Epithelial cell of proximal tubule (primary cell): ENCODE data around the gene QRSL1. TPM values are rescaled to one million over a fixed set of nuclear protein-coding genes. Genes with fewer than 3 reads are reported as not detected.

Experiments
- DNase-seq: peaks from one replicate; pipeline ENCODE4 v3.0.0-alpha.2; 2011; ENCODE audit warnings: low read depth
- H3K4me3 ChIP-seq: 2 replicates; pipeline ENCODE4 v1.5.1; 2011; ENCODE audit warnings: low read depth, mild to moderate bottlenecking, low read length
- total RNA-seq: library from RNA; depleted of rRNA; stranded (reverse); fragments of >200 nt; gene quantifications from 2 replicates; pipeline ENCODE4 v1.2.3, GENCODE V29; 2015
- TF ChIP-seq, protein P1 (sequence below): conservative IDR thresholded peaks from 2 replicates; pipeline ENCODE4 v1.5.1; 2012; ENCODE audit warnings: low read depth, mild to moderate bottlenecking, low read length

The QRSL1 gene
- total RNA-seq, 1 donor from 2014 or later, result 6.9 TPM

DNA sequence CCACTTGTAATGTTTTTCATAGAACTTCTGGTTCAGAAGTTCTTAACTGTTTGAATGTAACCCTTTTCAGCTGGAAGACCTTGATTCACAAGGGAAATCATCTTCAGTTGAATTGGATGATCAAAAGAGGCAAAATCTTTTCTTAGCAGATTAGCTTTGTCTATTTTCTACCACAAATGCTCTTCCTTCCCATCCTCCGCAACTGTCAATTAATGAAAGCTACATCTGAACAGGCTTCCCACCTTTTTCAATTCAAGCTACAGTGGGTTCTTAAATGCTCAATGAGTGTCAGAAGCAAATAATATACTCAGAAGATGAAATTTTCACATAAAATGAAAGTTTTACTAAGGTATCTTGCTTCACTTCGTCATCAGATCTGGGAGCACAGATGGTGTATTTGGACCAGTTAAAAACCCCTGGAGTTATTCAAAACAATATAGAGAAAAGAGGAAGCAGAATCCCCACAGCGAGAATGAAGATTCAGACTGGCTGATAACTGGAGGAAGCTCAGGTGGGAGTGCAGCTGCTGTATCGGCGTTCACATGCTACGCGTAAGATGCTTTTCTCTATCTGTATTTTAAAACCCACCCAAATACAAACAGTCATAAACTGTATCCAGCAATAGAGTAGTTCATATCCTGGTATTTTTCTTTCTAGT, 19.4 kb downstream of the QRSL1 start:
- TF ChIP-seq, protein P1, sequence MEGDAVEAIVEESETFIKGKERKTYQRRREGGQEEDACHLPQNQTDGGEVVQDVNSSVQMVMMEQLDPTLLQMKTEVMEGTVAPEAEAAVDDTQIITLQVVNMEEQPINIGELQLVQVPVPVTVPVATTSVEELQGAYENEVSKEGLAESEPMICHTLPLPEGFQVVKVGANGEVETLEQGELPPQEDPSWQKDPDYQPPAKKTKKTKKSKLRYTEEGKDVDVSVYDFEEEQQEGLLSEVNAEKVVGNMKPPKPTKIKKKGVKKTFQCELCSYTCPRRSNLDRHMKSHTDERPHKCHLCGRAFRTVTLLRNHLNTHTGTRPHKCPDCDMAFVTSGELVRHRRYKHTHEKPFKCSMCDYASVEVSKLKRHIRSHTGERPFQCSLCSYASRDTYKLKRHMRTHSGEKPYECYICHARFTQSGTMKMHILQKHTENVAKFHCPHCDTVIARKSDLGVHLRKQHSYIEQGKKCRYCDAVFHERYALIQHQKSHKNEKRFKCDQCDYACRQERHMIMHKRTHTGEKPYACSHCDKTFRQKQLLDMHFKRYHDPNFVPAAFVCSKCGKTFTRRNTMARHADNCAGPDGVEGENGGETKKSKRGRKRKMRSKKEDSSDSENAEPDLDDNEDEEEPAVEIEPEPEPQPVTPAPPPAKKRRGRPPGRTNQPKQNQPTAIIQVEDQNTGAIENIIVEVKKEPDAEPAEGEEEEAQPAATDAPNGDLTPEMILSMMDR, result no peak
- H3K4me3 ChIP-seq, result no peak overlapping the region

DNA sequence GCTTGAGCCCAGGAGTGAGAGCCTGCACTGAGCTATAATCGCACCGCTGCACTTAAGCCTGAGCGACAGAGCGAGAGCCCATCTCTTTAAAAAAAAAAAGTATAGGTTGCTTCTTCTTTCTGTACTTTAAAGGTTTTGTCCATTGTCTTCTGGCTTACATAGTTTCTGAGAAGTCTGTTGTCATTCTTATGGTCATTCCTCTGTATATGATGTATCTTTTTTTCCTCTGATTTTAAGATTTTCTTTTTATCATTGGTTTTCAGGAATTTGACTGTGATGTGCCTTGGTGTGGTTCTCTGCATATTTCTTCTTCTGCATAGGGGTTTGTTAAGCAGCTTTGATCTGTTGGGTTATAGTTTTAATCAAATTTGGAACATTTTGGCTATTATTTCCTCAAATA, 29.1 kb downstream of the QRSL1 start:
- TF ChIP-seq, protein P1, result no peak
- no peak overlapping the region for H3K4me3 ChIP-seq
- DNase-seq, result no peak

More for the DNA sequence above, 19.4 kb downstream of the QRSL1 start:
- DNase-seq, result no peak

DNA sequence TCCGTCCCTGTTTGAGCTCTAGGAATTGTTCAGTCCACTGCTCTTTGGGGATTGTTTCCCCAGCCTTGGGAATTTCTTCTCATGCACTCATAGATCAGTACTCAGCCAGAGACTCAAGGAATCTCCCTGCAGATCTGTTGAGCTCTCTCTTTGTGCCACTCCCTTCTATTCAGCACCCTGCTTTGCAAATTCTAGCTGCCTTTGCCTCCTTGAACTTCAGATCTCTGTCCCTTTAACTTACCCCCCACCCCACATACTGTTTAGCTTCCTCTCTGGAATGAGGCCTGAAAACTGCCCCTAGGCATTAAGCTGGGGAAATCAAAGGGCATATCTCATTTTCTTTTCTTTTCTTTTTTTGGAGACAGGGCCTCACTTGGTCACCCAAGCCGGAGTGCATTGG, 30.5 kb downstream of the QRSL1 start:
- H3K4me3 ChIP-seq, result no peak overlapping the region
- no peak for DNase-seq
- TF ChIP-seq, protein P1, result no peak

DNA sequence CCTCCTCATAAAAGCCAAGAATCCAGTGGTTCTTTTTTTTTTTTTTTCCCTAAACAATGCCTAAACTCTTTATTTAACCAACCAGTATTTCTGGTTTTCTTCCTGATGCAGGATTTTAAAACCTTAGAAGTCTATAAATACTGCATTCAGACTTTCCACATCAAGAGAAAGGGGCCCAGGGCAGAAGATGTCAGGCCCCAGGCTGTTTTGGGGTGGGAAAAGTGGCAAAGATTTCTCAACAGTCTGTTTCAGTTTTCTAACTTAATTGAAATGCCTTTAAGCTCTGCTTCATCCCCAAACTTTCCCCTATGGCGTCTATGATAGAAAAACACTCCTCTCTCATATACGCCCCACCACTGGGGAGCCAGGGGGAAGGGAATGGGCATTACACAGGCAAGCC, 33.1 kb downstream of the QRSL1 start:
- H3K4me3 ChIP-seq, result no peak overlapping the region
- TF ChIP-seq, protein P1, result no peak
- no peak for DNase-seq

DNA sequence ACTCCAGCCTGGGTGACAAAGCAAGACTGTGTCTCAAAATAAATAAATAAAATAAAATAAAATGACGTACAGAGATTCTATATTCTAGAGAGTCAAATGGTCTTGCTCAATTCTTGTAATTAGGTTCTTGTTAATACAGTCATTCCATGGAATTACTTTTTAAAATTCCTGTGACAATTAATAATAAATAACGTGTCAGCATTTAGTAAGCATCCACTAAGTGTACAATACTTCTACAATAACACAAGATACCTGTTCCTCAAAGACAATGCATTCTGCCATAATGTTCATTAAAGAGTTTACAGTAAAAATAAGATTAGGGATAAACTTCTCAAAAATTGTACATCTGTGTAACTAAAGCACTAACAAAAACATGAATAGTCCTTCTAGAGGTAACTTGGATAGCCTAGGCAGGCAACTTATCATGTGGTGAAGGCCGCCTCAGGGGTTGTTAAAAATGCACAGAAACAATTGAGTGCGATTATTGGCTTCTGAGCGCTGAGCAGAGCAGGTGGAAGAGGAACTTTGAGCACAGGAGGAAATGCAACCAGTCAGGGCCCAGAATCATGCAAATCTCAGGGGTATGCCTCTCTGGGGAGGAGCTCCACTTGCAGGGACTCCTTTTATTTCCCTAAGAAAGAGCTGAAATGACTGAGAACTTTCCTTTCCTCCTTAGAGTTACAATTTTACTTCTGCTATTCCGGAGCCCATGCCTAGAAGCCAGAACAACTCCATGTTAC, 37.1 kb downstream of the QRSL1 start:
- DNase-seq, result no peak
- H3K4me3 ChIP-seq, result no peak overlapping the region
- TF ChIP-seq, protein P1, result no peak

DNA sequence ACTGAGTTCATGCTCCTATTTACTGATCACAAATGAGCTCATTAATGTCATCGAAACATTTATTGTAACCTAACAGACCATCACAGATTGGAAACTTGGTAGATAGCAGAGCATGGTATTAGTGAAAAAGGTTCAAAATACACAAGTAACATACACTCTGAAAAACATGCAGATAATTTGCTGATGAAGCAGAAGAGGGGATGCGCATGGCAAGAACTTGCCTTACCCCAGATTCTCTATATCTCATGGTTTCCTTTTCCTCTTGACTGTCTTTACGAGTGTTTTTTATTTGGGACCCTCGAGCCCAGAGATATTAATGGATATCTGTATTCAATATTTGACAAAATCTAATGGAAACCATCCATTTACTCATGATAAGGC, 37.6 kb downstream of the QRSL1 start:
- no peak overlapping the region for H3K4me3 ChIP-seq
- DNase-seq, result no peak
- TF ChIP-seq, protein P1, result no peak

DNA sequence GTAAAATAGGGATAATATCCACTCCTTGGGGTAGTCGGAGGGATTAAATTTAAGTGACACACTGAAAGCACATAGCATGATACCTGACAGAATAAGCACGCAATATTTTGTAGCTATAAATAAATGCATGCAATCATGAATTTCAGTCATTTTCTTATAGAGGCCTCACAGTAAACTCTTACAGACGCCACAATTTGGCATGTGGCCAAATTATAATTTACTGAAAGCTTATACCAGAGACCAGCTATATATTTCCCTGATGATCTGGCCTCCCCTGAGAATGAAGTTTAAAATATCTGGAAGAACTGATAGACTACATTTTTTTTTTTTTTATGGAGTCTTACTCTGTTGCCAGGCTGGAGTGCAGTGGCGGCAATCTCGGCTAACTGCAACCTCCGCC, 40.9 kb downstream of the QRSL1 start:
- no peak overlapping the region for H3K4me3 ChIP-seq
- DNase-seq, result no peak
- TF ChIP-seq, protein P1, result no peak
